Spleen (tissue), 11 donors: ENCODE data around the gene DPYD. TPM values are rescaled to one million over a fixed set of nuclear protein-coding genes. Genes with fewer than 3 reads are reported as not detected.

Experiments used
- DNase-seq: peaks from one replicate; pipeline ENCODE4 v3.0.0-alpha.2; 2020
- H3K27ac ChIP-seq, 8 donors: fragments of 200-600 bp; sonication (generic) in 7 of 8; 1 replicate in 4 of 8; 2 replicates in 4 of 8; pipeline versions ENCODE4 v1.5.0 to v1.8.0; 2016 to 2021; ENCODE audit warnings: inconsistent platforms in 4 of 8, mild to moderate bottlenecking in 4 of 8, moderate library complexity in 1 of 8
- H3K27me3 ChIP-seq, 7 donors: fragments of 200-600 bp; sonication (generic) in 6 of 7; replicated peaks in 1 of 7; 1 replicate in 4 of 7; 2 replicates in 3 of 7; pipeline versions ENCODE4 v1.5.0 to v1.8.0; 2016 to 2021; ENCODE audit warnings: inconsistent platforms in 3 of 7, mild to moderate bottlenecking in 1 of 7
- H3K36me3 ChIP-seq, 6 donors: fragments of 200-600 bp; sonication (generic) in 5 of 6; 1 replicate in 4 of 6; 2 replicates in 2 of 6; pipeline versions ENCODE4 v1.5.0 to v1.8.0; 2016 to 2021; ENCODE audit warnings: inconsistent platforms in 2 of 6
- H3K4me1 ChIP-seq, 6 donors: fragments of 200-600 bp; sonication (generic) in 5 of 6; 1 replicate in 3 of 6; 2 replicates in 3 of 6; pipeline versions ENCODE4 v1.5.0 to v1.8.0; 2016 to 2021; ENCODE audit warnings: inconsistent platforms in 3 of 6
- H3K4me3 ChIP-seq, 8 donors: fragments of 200-600 bp; sonication (generic) in 7 of 8; 1 replicate in 4 of 8; 2 replicates in 4 of 8; pipeline versions ENCODE4 v1.5.0 to v1.8.0; 2016 to 2021; ENCODE audit warnings: inconsistent platforms in 4 of 8, mild to moderate bottlenecking in 4 of 8, moderate library complexity in 2 of 8
- H3K9me3 ChIP-seq, 8 donors: fragments of 200-600 bp; sonication (generic) in 7 of 8; 1 replicate in 4 of 8; 2 replicates in 4 of 8; pipeline versions ENCODE4 v1.5.0 to v1.8.0; 2016 to 2021; ENCODE audit warnings: inconsistent platforms in 4 of 8
- POLR2A ChIP-seq, 3 donors: fragments of 450-650 bp; IDR thresholded peaks; one replicate each; pipeline ENCODE4 v1.5.1; 2017; ENCODE audit warnings: antibody characterized with exemption in 3 of 3, mild to moderate bottlenecking in 1 of 3
- POLR2AphosphoS5 ChIP-seq, 3 donors: sonication (generic); formaldehyde crosslinking; IDR thresholded peaks; one replicate each; pipeline ENCODE4 v1.5.1; 2017; ENCODE audit warnings: antibody characterized with exemption in 3 of 3
- WGBS, 5 donors: extraction: QIAGEN DNeasy Blood & Tissue Kit in 3 of 5; methylation state at CpG; one replicate each; pipeline versions ENCODE4 v1.1.5 to v1.1.7; 2013 to 2018; 5-methylcytosine and 5-hydroxymethylcytosine counted together
- intact Hi-C: fragments of 100-400 bp; cut with DNase I; formaldehyde crosslinking; loops from one replicate; pipeline ENCODE4 v1.15.0; 2023; ENCODE audit warnings: low total_unique reads
- polyA plus RNA-seq, 3 donors: library from polyadenylated mRNA; stranded (reverse); fragments of 200-250 nt; gene quantifications; one replicate each; pipeline ENCODE4 v1.2.1, GENCODE V29; 2013
- total RNA-seq, 7 donors: library from RNA; depleted of rRNA in 3 of 7; stranded (reverse); fragments of >200 nt in 3 of 7; fragmentation: NEBNext Ultra II Directional in 4 of 7; extraction: Animal tissue kit (Norgen Biotek cat#: 25700) in 4 of 7; gene quantifications; one replicate each; pipeline versions ENCODE4 v1.1.0 to v1.2.1, GENCODE V29; 2016 to 2021
- TF ChIP-seq, protein P1 (sequence below), 11 experiments: fragments of 200-600 bp in 7 of 11; fragments of 450-650 bp in 4 of 11; sonication (generic) in 4 of 11; IDR thresholded peaks in 8 of 11; conservative IDR thresholded peaks in 3 of 11; 1 replicate in 7 of 11; 2 replicates in 4 of 11; pipeline versions ENCODE4 v1.4.0 to v1.8.0; 2016 to 2021; ENCODE audit warnings: antibody characterized with exemption in 11 of 11, inconsistent platforms in 4 of 11, mild to moderate bottlenecking in 1 of 11
- donor health status: healthy with polysubstance abuse.
- donor health status: DM: no; HTN: no; CAD: no; lungs with moderate emphysema.
- donor health status: DM: no; HTN: no; CAD: no.
- donor health status: Bipolar disorder and iron deficiency.
- donor health status: healthy.
- donor health status: DM: no; HTN: no; CAD: no.
- donor health status: DM: yes; HTN: yes; CAD: no.

The DPYD gene
- total and polyA plus RNA-seq, 10 donors: 7.3 to 114 (median 92.3) TPM

DNA sequence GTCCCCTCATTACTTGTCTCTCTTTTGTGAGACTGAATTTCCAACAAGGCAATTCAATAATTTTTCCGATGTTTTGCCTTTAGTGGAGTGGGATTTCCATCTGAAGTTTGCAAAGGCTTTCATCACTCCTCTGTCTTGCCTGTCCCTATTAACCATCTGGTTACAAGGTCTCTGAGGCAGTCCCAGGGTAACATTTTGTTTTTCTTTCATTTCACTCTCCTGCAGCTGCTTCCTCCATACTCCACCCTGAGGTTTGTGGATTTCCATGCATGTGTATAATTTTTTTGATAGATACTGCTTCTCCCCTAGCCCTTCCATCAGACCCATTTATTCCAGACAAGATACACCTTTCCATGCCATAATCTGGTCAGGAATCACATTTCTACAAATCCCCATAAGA is 832.4 kb downstream of the DPYD start:
- Histone ChIP-seq H3K36me3 (no peaks in the 10 kb centered on the region), H3K9me3 (no peaks in the 10 kb centered on the region), H3K27ac (no peak overlapping the region), H3K27me3 (no peaks in the 10 kb centered on the region), H3K4me3 (no peak overlapping the region), H3K4me1 (no peaks in the 10 kb centered on the region)
- TF ChIP-seq, protein P1, sequence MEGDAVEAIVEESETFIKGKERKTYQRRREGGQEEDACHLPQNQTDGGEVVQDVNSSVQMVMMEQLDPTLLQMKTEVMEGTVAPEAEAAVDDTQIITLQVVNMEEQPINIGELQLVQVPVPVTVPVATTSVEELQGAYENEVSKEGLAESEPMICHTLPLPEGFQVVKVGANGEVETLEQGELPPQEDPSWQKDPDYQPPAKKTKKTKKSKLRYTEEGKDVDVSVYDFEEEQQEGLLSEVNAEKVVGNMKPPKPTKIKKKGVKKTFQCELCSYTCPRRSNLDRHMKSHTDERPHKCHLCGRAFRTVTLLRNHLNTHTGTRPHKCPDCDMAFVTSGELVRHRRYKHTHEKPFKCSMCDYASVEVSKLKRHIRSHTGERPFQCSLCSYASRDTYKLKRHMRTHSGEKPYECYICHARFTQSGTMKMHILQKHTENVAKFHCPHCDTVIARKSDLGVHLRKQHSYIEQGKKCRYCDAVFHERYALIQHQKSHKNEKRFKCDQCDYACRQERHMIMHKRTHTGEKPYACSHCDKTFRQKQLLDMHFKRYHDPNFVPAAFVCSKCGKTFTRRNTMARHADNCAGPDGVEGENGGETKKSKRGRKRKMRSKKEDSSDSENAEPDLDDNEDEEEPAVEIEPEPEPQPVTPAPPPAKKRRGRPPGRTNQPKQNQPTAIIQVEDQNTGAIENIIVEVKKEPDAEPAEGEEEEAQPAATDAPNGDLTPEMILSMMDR (IDR thresholded peaks at IDR 0.05 in 8 of 11, conservative IDR thresholded peaks at IDR 0.05 in 3 of 11): no peak
- TF ChIP-seq POLR2AphosphoS5 (IDR thresholded peaks at IDR 0.05): no peak
- no peak for TF ChIP-seq POLR2A (IDR thresholded peaks at IDR 0.05)
- intact Hi-C loops: no loop called here
- no peak for DNase-seq
- 97 to 100% (median 100%) methylated on average over 1 of the region's 1 CpG for WGBS, 5 donors

DNA sequence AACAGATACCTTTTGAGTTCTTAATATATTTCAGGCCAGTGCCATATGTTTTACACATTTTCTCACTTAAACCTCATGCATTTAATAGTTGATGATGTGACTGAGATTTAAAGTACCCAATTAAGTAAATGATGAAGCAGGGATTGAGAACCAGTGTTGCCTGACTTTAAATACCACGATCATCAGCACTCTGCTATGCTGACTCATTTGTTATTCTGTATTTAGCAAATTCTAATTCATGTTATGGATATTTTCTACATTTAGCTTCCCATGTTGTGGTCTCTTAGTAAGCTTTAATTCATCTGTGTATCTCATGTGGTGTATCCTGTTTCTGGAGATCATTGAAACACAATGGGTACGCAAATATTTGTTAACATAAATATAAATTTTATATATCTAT is 836.3 kb downstream of the DPYD start:
- Histone ChIP-seq H3K36me3 (peaks cover 0 to 9% (median 0%) of the 10 kb centered on the region in 6 donors), H3K4me3 (no peak overlapping the region), H3K27ac (no peak overlapping the region), H3K27me3 (no peaks in the 10 kb centered on the region), H3K9me3 (no peaks in the 10 kb centered on the region), H3K4me1 (no peaks in the 10 kb centered on the region)
- DNase-seq: no peak
- TF ChIP-seq POLR2A (IDR thresholded peaks at IDR 0.05) (no peak), POLR2AphosphoS5 (IDR thresholded peaks at IDR 0.05) (no peak)
- TF ChIP-seq, protein P1 (IDR thresholded peaks at IDR 0.05 in 8 of 11, conservative IDR thresholded peaks at IDR 0.05 in 3 of 11): no peak
- intact Hi-C loops: no loop called here
- 42 to 47% (median 43%) methylated on average over 2 of the region's 2 CpGs for WGBS, 5 donors

DNA sequence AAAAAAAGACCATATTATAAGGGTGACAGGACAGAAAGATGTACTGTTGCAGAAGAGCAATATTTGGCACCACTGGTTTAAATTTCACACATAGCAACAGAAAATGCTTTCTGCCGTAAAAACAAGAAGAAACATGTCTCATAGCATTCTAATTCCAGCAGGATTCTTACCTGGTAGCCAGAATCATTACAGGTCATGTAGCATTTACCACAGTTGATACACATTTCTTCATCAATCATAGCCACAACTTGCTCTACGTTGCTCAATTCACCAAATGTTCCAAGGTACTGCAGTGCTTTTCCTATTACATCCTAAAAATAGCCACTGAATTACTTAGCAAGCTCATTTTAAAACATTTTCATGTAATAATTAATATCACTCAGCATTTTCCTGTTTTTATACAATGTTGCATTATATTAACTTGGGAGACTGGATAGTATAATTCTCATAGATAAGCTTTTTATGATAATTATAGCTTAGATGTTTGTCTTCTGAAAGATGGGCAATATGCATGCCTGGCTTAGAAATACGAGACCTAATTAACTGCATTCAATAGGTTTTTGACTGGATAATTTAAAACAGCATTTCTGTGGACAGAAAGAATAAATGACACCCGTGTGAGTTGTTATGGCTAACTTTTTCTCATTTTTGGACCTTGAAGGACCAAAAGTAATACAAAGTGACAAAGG is 838.5 kb downstream of the DPYD start:
- intact Hi-C loops: no loop called here
- Histone ChIP-seq H3K27ac (no peak overlapping the region), H3K4me1 (no peaks in the 10 kb centered on the region), H3K9me3 (no peaks in the 10 kb centered on the region), H3K36me3 (peaks cover 0 to 26% (median 0%) of the 10 kb centered on the region in 6 donors), H3K27me3 (no peaks in the 10 kb centered on the region), H3K4me3 (no peak overlapping the region)
- no peak for DNase-seq
- no peak for TF ChIP-seq POLR2A (IDR thresholded peaks at IDR 0.05)
- TF ChIP-seq, protein P1 (IDR thresholded peaks at IDR 0.05 in 8 of 11, conservative IDR thresholded peaks at IDR 0.05 in 3 of 11): no peak
- no peak for TF ChIP-seq POLR2AphosphoS5 (IDR thresholded peaks at IDR 0.05)
- WGBS, 5 donors: 60 to 66% (median 62%) methylated on average over 4 of the region's 4 CpGs

DNA sequence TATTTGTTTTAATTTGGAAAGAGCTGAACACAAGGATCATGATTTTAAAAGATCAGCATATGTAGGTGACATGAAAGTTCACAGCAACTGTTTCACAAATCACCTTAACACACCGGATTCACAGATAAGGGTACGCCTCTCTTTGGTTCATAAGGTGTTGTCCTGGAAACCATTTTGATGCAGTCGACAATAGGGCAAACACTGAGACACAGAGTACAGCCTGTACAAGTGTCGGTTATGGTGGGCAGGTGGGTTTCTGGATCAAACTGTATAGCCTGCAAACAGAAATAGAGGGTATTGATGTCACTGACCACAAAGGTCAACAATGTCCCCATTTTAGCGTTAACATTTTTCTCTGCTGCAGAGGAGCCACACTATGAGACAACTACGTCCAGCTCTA is 842.0 kb downstream of the DPYD start:
- TF ChIP-seq POLR2A (IDR thresholded peaks at IDR 0.05): no peak
- TF ChIP-seq POLR2AphosphoS5 (IDR thresholded peaks at IDR 0.05): no peak
- TF ChIP-seq, protein P1 (IDR thresholded peaks at IDR 0.05 in 8 of 11, conservative IDR thresholded peaks at IDR 0.05 in 3 of 11): no peak
- H3K9me3 ChIP-seq: no peaks in the 10 kb centered on the region
- intact Hi-C loops: no loop called here
- DNase-seq: no peak
- no peaks in the 10 kb centered on the region for H3K27me3 ChIP-seq
- 93 to 98% (median 95%) methylated on average over 6 of the region's 6 CpGs for WGBS, 5 donors
- no peak overlapping the region for H3K4me3 ChIP-seq
- no peaks in the 10 kb centered on the region for H3K4me1 ChIP-seq
- no peak overlapping the region for H3K27ac ChIP-seq
- peaks cover 0 to 55% (median 0%) of the 10 kb centered on the region in 6 donors for H3K36me3 ChIP-seq
